Sigmoid colon (tissue), 4 donors: Measurements from ENCODE around the gene ACIN1.

Experiments used
- CTCF ChIP-seq, 4 experiments: fragments of 450-650 bp in 3 of 4; fragments of 200-600 bp in 1 of 4; IDR thresholded peaks; one replicate each; pipeline ENCODE4 v1.5.1; 2016 to 2019; ENCODE audit warnings: antibody characterized with exemption in 4 of 4, mild to moderate bottlenecking in 3 of 4, moderate library complexity in 2 of 4
- EP300 ChIP-seq, 4 donors: sonication (generic); formaldehyde crosslinking; IDR thresholded peaks; one replicate each; pipeline ENCODE4 v1.6.1; 2017; ENCODE audit warnings: antibody characterized with exemption in 4 of 4
- POLR2A ChIP-seq, 2 donors: fragments of 450-650 bp; IDR thresholded peaks; one replicate each; pipeline ENCODE4 v1.6.1; 2016; ENCODE audit warnings: antibody characterized with exemption in 2 of 2, mild to moderate bottlenecking in 2 of 2, moderate library complexity in 2 of 2

- no peak for TF ChIP-seq POLR2A (IDR thresholded peaks at IDR 0.05)
- TF ChIP-seq CTCF (IDR thresholded peaks at IDR 0.05) = no peak
- TF ChIP-seq EP300 (IDR thresholded peaks at IDR 0.05) = no peak
These were observed 25.5 kb downstream of the ACIN1 start for GRCh38 chr14:23069413-23069806.
